A673 (cell line): ENCODE results near the gene DOCK4.

Experiments
- CTCF ChIP-seq: fragments of 300-800, 200-600 bp; sonication (generic); conservative IDR thresholded peaks from 2 replicates; pipeline ENCODE4 v1.5.1; 2017; ENCODE audit warnings: low read depth, mild to moderate bottlenecking, antibody characterized with exemption, low read length, moderate library complexity, mixed read lengths
- EZH2 ChIP-seq: fragments of 200-600 bp; sonication (generic); IDR thresholded peaks from 2 replicates; pipeline ENCODE4 v1.6.1; 2017; ENCODE audit warnings: borderline replicate concordance, low read depth, mild to moderate bottlenecking, mixed read lengths, antibody characterized with exemption, low read length; ENCODE audit not compliant: poor library complexity, severe bottlenecking

GRCh38 chr7:111895049-111895448, 311.1 kb downstream of the DOCK4 start:
- no peak for TF ChIP-seq CTCF
- TF ChIP-seq EZH2 = no peak
